G401.6 (cell line): ENCODE results near the gene USP20.
"Not testable (repeated sequence)": the region's sequence is repeated elsewhere in the genome, so short reads cannot be mapped to it uniquely, and the experiment has no call there.

Experiments
- FAIRE-seq: peaks from 2 replicates; lab custom pipeline; 2012; peaks lifted over from hg19 to GRCh38; lab: Jason Lieb, UNC

The USP20 gene

DNA sequence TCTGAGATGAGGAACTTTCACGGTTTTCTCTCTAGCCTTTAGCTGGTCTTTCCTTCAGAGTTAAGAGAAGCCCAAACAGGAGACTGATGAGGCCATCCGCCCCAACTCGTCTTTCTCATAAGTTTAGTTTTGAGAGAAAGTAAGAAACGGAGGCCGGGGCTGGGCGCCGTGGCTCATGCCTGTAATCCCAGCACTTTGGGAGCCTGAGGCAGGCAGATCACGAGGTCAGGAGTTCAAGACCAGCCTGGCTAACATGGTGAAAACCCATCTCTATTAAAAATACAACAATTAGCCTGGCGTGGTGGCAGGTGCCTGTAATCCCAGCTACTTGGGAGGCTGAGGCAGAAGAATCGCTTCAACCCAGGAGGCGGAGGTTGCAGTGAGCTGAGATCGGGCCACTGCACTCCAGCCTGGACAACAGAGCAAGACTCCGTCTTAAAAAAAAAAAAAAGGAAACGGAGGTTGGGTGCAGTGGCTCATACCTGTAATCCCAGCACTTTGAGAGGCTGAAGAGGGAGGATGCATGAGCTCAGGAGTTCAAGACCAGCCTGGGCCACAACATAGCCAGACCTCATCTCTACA lies 55.6 kb downstream of the USP20 start:
- FAIRE-seq, result not testable (repeated sequence)

DNA sequence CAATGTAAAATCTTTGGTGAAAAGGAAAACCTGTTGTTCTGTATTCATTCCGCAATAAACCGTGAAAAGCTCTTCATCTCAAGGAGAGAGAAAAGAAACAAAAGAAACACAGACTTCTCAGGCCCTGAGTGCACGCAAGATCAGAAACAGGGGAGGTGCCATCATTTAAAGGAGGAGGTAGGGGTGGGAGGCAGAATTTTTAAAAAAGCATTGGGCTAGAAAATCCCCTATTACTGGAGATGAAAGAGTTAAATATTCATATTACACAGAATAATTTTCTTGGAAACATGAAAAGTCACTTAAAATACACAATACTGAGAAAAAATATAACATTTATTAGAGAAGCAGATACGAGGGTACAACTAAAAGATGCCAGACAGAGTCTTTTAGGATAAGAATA lies 56.3 kb downstream of the USP20 start:
- FAIRE-seq, result no peak

DNA sequence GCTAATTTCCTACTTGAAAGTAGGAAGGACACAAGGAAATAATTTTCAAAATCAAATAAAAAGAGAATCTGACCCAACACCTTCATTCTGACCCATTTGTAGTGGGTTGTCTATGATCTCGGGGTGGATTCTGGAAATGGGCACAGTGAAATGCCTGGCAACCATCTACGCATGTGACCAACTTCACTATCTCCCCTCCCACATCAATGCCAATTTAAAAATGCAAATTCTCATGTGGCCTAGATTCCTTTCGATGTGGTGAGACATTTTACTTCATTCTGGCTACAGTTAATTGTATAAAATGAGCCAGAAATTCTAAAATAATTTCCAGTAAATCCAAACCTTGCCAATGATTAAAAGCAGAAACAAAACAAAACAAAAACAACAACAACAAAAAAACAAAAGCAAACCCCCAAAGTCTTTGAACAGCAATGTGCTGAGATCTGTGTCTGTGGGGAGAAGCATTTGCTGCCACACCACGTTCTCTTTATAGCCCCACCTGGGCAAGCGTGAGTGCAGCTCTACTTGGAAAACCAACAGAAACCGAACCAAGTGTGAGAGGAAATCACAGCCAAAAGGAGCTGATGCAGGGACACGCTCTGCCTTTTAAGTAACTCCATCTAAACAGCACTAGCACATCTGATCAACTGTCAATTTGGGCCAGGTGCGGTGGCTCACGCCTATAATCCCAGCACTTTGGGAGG lies 59.0 kb downstream of the USP20 start:
- FAIRE-seq, result no peak

GRCh38 chr9:129895376-129896268 lies 60.4 kb downstream of the USP20 start:
- FAIRE-seq, result no peak

DNA sequence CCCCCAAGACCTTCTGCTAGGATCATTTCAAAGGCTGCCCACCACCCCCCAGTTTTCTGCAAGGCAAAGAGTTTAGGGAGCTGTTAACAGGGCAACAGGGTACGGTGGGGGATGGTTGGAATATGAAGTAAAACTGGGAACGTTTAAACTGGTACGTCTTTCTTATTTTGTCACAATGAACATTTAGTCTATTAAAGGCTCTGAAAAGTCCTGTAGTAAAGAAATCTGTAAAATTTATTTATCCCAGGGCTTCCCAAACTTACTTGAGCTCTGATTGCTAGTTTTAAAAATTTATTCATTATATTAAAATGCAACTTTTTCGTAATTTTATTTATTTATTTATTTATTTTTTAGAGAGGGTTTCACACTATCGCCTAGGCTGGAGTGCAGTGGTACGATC lies 62.0 kb downstream of the USP20 start:
- no peak for FAIRE-seq

GRCh38 chr9:129898185-129898584 lies 62.9 kb downstream of the USP20 start:
- no peak for FAIRE-seq

DNA sequence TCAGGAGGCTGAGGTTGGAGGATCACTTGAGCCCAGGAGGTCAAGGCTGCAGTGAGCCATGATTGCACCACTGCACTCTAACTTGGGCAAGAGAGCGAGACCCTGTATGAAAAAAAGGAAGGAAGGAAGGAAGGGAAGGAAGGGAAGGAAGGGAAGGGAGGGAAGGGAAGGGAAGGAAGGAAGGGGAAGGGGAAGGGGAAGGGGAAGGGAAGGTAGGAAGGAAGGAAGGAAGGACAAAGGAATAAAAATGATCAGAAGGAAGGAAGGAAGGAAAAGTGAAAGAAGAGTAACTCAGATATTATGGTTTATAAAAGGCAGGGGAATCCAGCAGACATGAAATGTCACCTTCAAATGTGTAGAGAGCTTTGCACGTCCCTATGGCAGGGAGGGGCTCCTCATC lies 64.4 kb downstream of the USP20 start:
- no peak for FAIRE-seq

DNA sequence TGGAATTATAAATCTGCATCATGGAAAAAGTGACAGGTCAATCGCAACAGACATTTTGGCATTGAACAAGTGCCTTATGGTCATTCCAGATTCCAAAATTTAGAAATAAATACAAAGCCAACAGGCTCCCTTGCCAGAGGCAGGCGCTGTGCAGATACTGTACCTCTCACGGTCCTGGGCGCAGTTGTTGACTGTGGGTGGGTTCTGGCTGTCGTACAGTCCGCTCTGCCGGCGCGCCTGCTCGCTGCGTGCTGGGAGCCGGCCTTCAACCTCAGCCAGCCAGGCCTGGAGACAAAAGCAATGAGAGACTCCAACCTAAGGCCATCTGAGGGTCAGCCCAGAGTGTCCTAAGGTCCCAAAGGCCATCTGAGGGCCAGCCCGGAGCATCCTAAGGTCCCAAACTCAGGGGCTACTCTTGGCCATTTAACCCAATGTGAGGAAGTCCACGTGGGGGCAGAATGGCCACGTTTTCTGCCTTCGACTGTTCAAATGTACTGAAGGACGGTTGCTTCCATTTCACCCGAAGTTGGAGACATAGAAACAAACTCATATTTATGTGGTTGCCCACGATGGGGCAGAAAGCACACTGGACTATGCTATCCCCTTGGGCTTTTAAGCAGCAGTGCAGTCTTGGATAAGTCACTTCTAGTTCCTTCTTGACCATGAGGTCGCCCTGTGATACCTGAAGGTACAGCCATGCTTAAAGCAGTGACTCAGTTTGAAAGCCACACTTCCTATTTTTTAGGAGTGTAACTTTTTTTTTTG lies 65.2 kb downstream of the USP20 start:
- FAIRE-seq, result no peak

GRCh38 chr9:129901993-129902739 lies 66.9 kb downstream of the USP20 start:
- no peak for FAIRE-seq

DNA sequence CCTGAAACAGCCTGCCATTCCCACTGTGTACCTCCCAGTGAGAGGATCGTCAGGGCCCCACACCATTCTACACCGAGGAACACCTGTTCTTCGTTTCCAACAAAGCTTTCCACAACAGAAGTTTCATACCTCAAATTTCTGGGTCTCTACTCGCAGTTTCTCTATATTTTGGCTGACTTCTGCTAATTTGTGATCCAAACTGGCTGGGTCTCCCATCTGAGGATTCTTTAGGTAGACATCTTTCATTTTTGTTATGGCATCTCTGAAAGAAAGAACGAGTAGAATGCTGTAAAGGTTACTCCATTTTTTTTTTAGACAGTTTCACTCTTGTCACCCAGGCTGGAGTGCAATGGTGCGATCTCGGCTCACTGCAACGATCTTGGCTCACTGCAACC lies 67.5 kb downstream of the USP20 start:
- no peak for FAIRE-seq

- FAIRE-seq, result peak; percentile 58
Observed at GRCh38 chr9:129904734-129905133, 69.5 kb downstream of the USP20 start.

DNA sequence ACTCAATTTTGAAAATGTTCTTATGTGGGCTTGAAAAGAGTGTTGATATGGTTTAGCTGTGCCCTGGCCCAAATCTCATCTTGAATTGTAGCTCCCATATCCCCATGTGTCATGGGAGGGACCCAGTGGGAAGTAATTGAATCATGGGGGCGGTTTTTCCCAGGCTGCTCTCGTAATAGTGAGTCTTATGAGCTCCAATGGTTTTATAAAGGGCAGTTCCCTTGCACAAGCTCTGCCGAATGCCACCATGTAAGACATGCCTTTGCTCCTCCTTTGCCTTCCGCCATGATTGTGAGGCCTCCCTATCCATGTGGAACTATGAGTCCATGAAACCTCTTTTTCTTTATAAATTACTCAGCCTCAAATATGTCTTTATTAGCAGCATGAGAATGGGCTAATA lies 71.0 kb downstream of the USP20 start:
- no peak for FAIRE-seq

- no peak for FAIRE-seq
Observed at GRCh38 chr9:129907201-129907600, 71.9 kb downstream of the USP20 start.

DNA sequence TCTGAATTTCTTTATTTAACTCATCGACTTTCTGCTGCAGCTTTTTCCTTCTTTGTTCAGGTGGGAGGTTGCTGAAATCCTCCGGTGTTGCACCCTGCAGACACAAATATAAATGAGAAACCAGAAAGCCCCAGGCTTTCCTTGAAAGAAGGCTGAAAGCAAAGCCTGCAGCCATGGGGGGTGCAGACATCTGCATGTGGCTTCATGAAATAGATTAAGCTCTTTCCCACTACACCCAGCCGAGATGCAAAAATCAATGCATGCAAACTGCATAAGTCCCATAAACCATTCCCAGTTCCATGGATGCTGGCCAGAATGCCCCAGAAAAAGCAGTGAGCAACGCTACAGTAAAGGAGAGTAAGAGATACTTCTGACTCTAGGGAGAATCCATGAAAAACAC lies 73.6 kb downstream of the USP20 start:
- no peak for FAIRE-seq

- FAIRE-seq, result no peak
Observed at GRCh38 chr9:129909851-129910250, 74.6 kb downstream of the USP20 start.

GRCh38 chr9:129910628-129911567 lies 75.6 kb downstream of the USP20 start:
- no peak for FAIRE-seq

- no peak for FAIRE-seq
Observed at GRCh38 chr9:129914051-129914450, 78.8 kb downstream of the USP20 start.

- FAIRE-seq, result no peak
Observed at GRCh38 chr9:129916707-129917106, 81.4 kb downstream of the USP20 start.

DNA sequence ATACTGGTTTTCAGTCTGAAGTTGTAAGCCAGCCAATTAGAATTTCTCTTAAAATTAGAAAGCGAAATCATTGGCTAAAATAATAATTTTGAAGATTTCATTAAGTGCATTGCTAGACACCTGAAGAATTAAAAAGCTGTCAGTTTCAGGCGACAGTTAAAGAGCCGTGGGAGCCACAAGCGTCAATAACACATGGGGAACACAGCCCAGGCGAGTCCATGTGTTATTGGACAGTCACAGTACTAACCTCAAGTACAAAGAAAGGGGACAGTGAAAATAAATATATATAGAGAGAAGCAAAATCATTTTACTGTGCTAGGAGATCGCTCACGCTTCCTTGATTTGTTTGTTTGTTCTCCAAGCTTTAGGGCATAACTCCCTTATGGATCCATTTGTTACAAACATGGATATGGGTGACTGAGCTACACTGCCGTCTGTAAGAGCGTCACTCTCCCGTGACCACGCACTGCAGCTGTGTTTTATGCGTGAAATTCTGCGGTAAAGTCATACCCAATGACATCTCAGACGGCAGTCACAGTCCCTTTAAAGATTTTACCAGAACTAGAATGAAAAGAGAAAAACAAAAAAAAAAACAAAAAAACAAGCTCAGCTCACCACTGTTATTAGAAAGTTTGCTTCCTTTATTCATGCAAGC lies 83.2 kb downstream of the USP20 start:
- no peak for FAIRE-seq

DNA sequence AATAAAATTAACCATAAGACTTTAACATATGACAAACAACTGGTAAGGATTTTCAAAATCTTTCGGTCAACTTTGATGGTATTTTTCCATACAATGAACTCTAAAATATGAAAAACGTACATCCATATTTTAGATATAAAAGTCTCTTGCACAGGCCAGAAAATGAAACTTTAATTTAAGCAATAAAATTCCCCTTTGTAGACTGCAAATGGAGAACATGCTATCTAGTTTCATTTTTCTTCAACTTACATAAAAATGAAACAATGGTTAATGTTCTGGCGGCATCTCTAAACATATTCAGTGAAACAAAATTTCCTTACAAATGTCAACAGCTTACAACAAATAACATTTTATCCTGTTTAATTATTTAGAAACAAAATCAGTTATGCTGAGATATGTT lies 84.0 kb downstream of the USP20 start:
- no peak for FAIRE-seq
